Body of pancreas (tissue), 4 donors: Measurements from ENCODE around the gene TSPAN15.

Experiments used
- POLR2A ChIP-seq, 3 donors: fragments of 450-650 bp; IDR thresholded peaks; one replicate each; pipeline ENCODE4 v1.6.1; 2016; ENCODE audit warnings: antibody characterized with exemption in 3 of 3, mild to moderate bottlenecking in 2 of 3
- TF ChIP-seq, protein P1 (sequence below), 7 experiments: fragments of 450-650 bp in 4 of 7; fragments of 200-600 bp in 3 of 7; sonication (generic) in 3 of 7; IDR thresholded peaks; one replicate each; pipeline ENCODE4 v1.5.1; 2016 to 2019; ENCODE audit warnings: antibody characterized with exemption in 7 of 7

DNA sequence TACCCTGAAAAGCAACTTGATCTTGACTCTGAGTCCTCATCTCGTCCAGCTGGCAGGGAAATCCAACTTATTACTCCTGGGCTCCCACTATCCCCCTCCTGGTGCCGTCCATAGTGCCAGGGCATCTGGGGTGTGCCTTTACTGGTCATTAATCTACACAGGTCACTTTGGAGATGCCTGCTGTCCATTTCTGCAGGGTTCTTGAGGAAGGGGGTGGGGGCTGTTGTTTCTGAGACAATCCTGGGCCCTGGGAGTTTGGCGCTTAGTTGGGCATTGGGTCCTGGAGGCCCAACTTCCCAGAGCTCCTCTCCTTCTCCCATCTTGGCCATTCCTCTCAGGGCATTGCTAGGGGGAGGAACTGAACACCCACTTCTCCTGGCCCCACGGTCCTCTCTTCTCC lies 28.6 kb upstream of the TSPAN15 start:
- TF ChIP-seq, protein P1, sequence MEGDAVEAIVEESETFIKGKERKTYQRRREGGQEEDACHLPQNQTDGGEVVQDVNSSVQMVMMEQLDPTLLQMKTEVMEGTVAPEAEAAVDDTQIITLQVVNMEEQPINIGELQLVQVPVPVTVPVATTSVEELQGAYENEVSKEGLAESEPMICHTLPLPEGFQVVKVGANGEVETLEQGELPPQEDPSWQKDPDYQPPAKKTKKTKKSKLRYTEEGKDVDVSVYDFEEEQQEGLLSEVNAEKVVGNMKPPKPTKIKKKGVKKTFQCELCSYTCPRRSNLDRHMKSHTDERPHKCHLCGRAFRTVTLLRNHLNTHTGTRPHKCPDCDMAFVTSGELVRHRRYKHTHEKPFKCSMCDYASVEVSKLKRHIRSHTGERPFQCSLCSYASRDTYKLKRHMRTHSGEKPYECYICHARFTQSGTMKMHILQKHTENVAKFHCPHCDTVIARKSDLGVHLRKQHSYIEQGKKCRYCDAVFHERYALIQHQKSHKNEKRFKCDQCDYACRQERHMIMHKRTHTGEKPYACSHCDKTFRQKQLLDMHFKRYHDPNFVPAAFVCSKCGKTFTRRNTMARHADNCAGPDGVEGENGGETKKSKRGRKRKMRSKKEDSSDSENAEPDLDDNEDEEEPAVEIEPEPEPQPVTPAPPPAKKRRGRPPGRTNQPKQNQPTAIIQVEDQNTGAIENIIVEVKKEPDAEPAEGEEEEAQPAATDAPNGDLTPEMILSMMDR (IDR thresholded peaks at IDR 0.05): no peak
- TF ChIP-seq POLR2A (IDR thresholded peaks at IDR 0.05): no peak
